ENCODE data around the gene HS3ST5. TPM values are rescaled to one million over a fixed set of nuclear protein-coding genes. Genes with fewer than 3 reads are reported as not detected.

The HS3ST5 gene
- total RNA-seq, 1 experiment from 2014 or later, result not detected

DNA sequence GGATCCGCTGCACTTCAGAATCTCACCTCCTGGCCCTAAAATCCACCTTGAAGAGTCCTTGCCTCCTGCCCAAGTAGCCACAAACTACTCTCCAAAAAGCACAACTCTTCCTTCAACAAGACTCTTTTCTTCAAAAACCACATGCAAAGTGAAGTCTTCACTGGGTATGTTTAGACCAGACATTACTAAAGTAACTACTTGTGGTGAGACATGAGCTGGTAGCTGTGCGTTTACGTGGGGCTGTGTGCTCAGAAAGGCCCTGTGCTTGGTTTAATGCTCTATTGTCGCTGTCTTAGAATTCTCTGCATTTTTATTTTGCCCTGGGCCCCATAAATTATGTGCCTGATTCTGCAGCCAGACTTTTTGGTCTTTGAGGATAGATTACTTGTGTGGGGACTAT, 267.5 kb downstream of the HS3ST5 start:
- Histone ChIP-seq H3K9me2 (ENCODE audit: insufficient read depth) (0 out of 2 replicates have a peak, but pooled peaks cover 4% of the 10 kb centered on the region), H2AFZ (ENCODE audit: low read depth, low read length, poor library complexity, severe bottlenecking) (no peak overlapping the region), H3K9me3 (ENCODE audit: control insufficient read depth in 1 of 2, insufficient read depth in 1 of 2, low read depth in 1 of 2, low read length in 2 of 2) (no peaks in the 10 kb centered on the region), H3K79me2 (ENCODE audit: insufficient read depth, low read length) (no peaks in the 10 kb centered on the region), H3K4me1 (ENCODE audit: control insufficient read depth in 1 of 2, insufficient read depth in 2 of 2, low read length in 2 of 2) (no peaks in the 10 kb centered on the region), H3K4me2 (ENCODE audit: low read length) (no peak overlapping the region), H3K4me3 (replicated peaks in 1 of 2; ENCODE audit: low read depth in 1 of 2, low read length in 2 of 2) (no peak overlapping the region), H3K9ac (ENCODE audit: low read length) (no peak overlapping the region), H4K20me1 (ENCODE audit: insufficient read depth) (no peaks in the 10 kb centered on the region), H3K36me3 (ENCODE audit: control insufficient read depth in 1 of 2, insufficient read depth in 2 of 2, low read length in 2 of 2) (no peaks in the 10 kb centered on the region), H3K27me3 (ENCODE audit: insufficient read depth, low read length) (no peaks in the 10 kb centered on the region), H3K27ac (ENCODE audit: low read depth, low read length) (no peak overlapping the region)
- intact Hi-C loops (cut with micrococcal nuclease), result no loop called here
- RAD21 ChIA-PET (ENCODE audit: low non-redundant PET in 1 of 2, low total read pairs in 2 of 2, uncharacterized antibody in 2 of 2, unreplicated experiment in 2 of 2), result no interaction called here
- BruUV-seq (replicated peaks), result no TSS peak
- CTCF ChIA-PET, result no interaction called here
- TF ChIP-seq EZH2 (IDR thresholded peaks at IDR 0.05) (no peak), TCF7L2 (IDR thresholded peaks at IDR 0.05; ENCODE audit: borderline replicate concordance, extremely low read depth, insufficient read depth, insufficient read length) (no peak), SP1 (IDR thresholded peaks at IDR 0.05; ENCODE audit: low read depth) (no peak), ZFX (IDR thresholded peaks at IDR 0.05) (no peak), POLR2AphosphoS5 (IDR thresholded peaks at IDR 0.05; ENCODE audit: low read depth, low read length) (no peak), EGR1 (IDR thresholded peaks at IDR 0.05; ENCODE audit: low read depth) (no peak), ZNF274 (IDR thresholded peaks at IDR 0.05; ENCODE audit: low read depth, low read length) (no peak), YY1 (IDR thresholded peaks at IDR 0.05; ENCODE audit: extremely low read depth, insufficient replicate concordance, low read depth, low read length) (no peak), EZH2phosphoT487 (IDR thresholded peaks at IDR 0.05; ENCODE audit: borderline replicate concordance) (no peak)
- TF ChIP-seq, protein P1, sequence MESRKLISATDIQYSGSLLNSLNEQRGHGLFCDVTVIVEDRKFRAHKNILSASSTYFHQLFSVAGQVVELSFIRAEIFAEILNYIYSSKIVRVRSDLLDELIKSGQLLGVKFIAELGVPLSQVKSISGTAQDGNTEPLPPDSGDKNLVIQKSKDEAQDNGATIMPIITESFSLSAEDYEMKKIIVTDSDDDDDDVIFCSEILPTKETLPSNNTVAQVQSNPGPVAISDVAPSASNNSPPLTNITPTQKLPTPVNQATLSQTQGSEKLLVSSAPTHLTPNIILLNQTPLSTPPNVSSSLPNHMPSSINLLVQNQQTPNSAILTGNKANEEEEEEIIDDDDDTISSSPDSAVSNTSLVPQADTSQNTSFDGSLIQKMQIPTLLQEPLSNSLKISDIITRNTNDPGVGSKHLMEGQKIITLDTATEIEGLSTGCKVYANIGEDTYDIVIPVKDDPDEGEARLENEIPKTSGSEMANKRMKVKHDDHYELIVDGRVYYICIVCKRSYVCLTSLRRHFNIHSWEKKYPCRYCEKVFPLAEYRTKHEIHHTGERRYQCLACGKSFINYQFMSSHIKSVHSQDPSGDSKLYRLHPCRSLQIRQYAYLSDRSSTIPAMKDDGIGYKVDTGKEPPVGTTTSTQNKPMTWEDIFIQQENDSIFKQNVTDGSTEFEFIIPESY (IDR thresholded peaks at IDR 0.05; ENCODE audit: extremely low read depth, insufficient replicate concordance, low read length), result no peak
- POLR2A ChIA-PET, result no interaction called here
- DNase-seq (ENCODE audit: low read depth, low spot score), result no peak
- ATAC-seq, result no peak

Data from HCT116 (cell line).